Measurements from ENCODE around the gene TNFSF12.

Gene TNFSF12

GRCh38 chr17:7515911-7516610 is 32.8 kb upstream of the TNFSF12 start:
- H3K4me3 ChIP-seq (ENCODE audit: low read length), result no peak overlapping the region
- DNase-seq (ENCODE audit: low read depth), result no peak
- no peak for TF ChIP-seq CTCF (conservative IDR thresholded peaks at IDR 0.05; ENCODE audit: low read depth, low read length)

- TF ChIP-seq CTCF (conservative IDR thresholded peaks at IDR 0.05; ENCODE audit: low read depth, low read length), result peak; percentile 40
- DNase-seq (ENCODE audit: low read depth), result no peak
- H3K4me3 ChIP-seq (ENCODE audit: low read length), result no peak overlapping the region
Measured at GRCh38 chr17:7523033-7523432, 25.8 kb upstream of the TNFSF12 start.

GRCh38 chr17:7528842-7529241 is 20.0 kb upstream of the TNFSF12 start:
- no peak for DNase-seq (ENCODE audit: low read depth)
- no peak overlapping the region for H3K4me3 ChIP-seq (ENCODE audit: low read length)
- TF ChIP-seq CTCF (conservative IDR thresholded peaks at IDR 0.05; ENCODE audit: low read depth, low read length), result no peak

- TF ChIP-seq CTCF (conservative IDR thresholded peaks at IDR 0.05; ENCODE audit: low read depth, low read length), result no peak
- H3K4me3 ChIP-seq (ENCODE audit: low read length), result no peak overlapping the region
- DNase-seq (ENCODE audit: low read depth), result no peak
Measured at GRCh38 chr17:7530023-7530900, 18.6 kb upstream of the TNFSF12 start.

GRCh38 chr17:7538050-7538449 is 10.8 kb upstream of the TNFSF12 start:
- H3K4me3 ChIP-seq (ENCODE audit: low read length), result no peak overlapping the region
- TF ChIP-seq CTCF (conservative IDR thresholded peaks at IDR 0.05; ENCODE audit: low read depth, low read length), result no peak
- DNase-seq (ENCODE audit: low read depth), result no peak

- TF ChIP-seq CTCF (conservative IDR thresholded peaks at IDR 0.05; ENCODE audit: low read depth, low read length), result no peak
- no peak for DNase-seq (ENCODE audit: low read depth)
Measured at GRCh38 chr17:7538891-7539545, 9.8 kb upstream of the TNFSF12 start.

More at GRCh38 chr17:7538891-7539545, 9.8 kb upstream of the TNFSF12 start:
- H3K4me3 ChIP-seq (ENCODE audit: low read length), result no peak overlapping the region
